ENCODE data around the gene SNORC.
"Not testable (repeated sequence)": the region's sequence is repeated elsewhere in the genome, so short reads cannot be mapped to it uniquely, and the experiment has no call there.

DNA sequence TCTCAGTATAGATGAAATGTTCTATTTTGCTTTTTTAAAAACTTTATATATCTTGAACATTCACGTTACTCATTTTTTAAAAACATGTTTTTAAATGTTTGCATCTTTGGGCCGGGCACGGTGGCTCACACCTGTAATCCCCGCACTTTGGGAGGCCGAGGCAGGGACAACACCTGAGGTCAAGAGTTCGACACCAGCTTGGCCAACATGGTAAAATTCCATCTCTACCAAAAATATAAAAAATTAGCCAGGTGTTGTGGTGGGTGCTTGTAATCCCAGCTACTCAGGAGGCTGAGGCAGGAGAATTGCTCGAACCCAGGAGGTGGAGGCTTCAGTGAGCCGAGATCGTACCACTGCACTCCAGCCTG is 37.6 kb downstream of the SNORC start:
- TF ChIP-seq, protein P1, sequence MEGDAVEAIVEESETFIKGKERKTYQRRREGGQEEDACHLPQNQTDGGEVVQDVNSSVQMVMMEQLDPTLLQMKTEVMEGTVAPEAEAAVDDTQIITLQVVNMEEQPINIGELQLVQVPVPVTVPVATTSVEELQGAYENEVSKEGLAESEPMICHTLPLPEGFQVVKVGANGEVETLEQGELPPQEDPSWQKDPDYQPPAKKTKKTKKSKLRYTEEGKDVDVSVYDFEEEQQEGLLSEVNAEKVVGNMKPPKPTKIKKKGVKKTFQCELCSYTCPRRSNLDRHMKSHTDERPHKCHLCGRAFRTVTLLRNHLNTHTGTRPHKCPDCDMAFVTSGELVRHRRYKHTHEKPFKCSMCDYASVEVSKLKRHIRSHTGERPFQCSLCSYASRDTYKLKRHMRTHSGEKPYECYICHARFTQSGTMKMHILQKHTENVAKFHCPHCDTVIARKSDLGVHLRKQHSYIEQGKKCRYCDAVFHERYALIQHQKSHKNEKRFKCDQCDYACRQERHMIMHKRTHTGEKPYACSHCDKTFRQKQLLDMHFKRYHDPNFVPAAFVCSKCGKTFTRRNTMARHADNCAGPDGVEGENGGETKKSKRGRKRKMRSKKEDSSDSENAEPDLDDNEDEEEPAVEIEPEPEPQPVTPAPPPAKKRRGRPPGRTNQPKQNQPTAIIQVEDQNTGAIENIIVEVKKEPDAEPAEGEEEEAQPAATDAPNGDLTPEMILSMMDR (IDR thresholded peaks at IDR 0.05; ENCODE audit: low read length), result not testable (repeated sequence)
- not testable (repeated sequence) for TF ChIP-seq EZH2 (IDR thresholded peaks at IDR 0.05; ENCODE audit: borderline replicate concordance, low read length)
